CD14-positive monocyte (primary cell): ENCODE results near the gene MAPK8IP1. TPM values are rescaled to one million over a fixed set of nuclear protein-coding genes. Genes with fewer than 3 reads are reported as not detected.

Experiments used
- DNase-seq, 3 donors: peaks; one replicate each; pipeline ENCODE4 v3.0.0-alpha.2; 2011 to 2022
- H2AFZ ChIP-seq: 2 replicates; pipeline ENCODE4 v1.6.0; 2012; ENCODE audit warnings: mild to moderate bottlenecking, low read depth, low read length, inconsistent platforms; ENCODE audit not compliant: insufficient read depth, poor library complexity, severe bottlenecking
- H3K27ac ChIP-seq, 2 donors: 1 replicate in 1 of 2; 2 replicates in 1 of 2; pipeline ENCODE4 v1.5.1; 2012 to 2013; ENCODE audit warnings: low read length in 2 of 2, control low read depth in 1 of 2, inconsistent platforms in 1 of 2, low read depth in 1 of 2, mild to moderate bottlenecking in 1 of 2
- H3K27me3 ChIP-seq, 2 donors: one replicate each; pipeline versions ENCODE4 v1.6.0 to v1.6.1; 2011 to 2013; ENCODE audit warnings: low read length in 2 of 2; ENCODE audit not compliant: control insufficient read depth in 2 of 2, insufficient read depth in 2 of 2
- H3K36me3 ChIP-seq, 2 donors: replicated peaks in 1 of 2; 1 replicate in 1 of 2; 2 replicates in 1 of 2; pipeline versions ENCODE4 v1.5.1 to v1.6.1; 2012 to 2013; ENCODE audit warnings: low read length in 2 of 2, control low read depth in 1 of 2, inconsistent platforms in 1 of 2, mild to moderate bottlenecking in 1 of 2; ENCODE audit not compliant: insufficient read depth in 2 of 2, control insufficient read depth in 1 of 2
- H3K4me1 ChIP-seq, 2 donors: 1 replicate in 1 of 2; 2 replicates in 1 of 2; pipeline versions ENCODE4 v1.5.1 to v1.6.1; 2012 to 2013; ENCODE audit warnings: low read length in 2 of 2, control low read depth in 1 of 2, inconsistent platforms in 1 of 2, mild to moderate bottlenecking in 1 of 2, moderate library complexity in 1 of 2; ENCODE audit not compliant: insufficient read depth in 2 of 2, control insufficient read depth in 1 of 2
- H3K4me2 ChIP-seq: replicated peaks from 2 replicates; pipeline ENCODE3; 2012; ENCODE audit warnings: low read length, moderate library complexity, mild to moderate bottlenecking; ENCODE audit not compliant: poor library complexity, severe bottlenecking; ENCODE audit errors: extremely low read depth
- H3K4me3 ChIP-seq, 3 experiments: fragments of 200-600 bp in 1 of 3; sonication (generic) in 1 of 3; replicated peaks in 1 of 3; 1 replicate in 2 of 3; 2 replicates in 1 of 3; pipeline ENCODE4 v1.5.1; 2011 to 2013; ENCODE audit warnings: low read length in 3 of 3, mild to moderate bottlenecking in 3 of 3, control low read depth in 2 of 3, low read depth in 2 of 3, inconsistent platforms in 1 of 3, moderate library complexity in 1 of 3
- H3K79me2 ChIP-seq: 2 replicates; pipeline ENCODE4 v1.6.0; 2012; ENCODE audit warnings: mild to moderate bottlenecking, control low read depth, inconsistent platforms, low read length, moderate library complexity; ENCODE audit not compliant: insufficient read depth
- H3K9ac ChIP-seq: 2 replicates; pipeline ENCODE4 v1.6.0; 2017; ENCODE audit warnings: low read length, mild to moderate bottlenecking; ENCODE audit not compliant: insufficient read depth, poor library complexity, severe bottlenecking
- H3K9me3 ChIP-seq, 2 donors: replicated peaks in 1 of 2; 1 replicate in 1 of 2; 2 replicates in 1 of 2; pipeline versions ENCODE4 v1.5.1 to v1.6.1; 2012 to 2013; ENCODE audit warnings: low read length in 2 of 2, control low read depth in 1 of 2; ENCODE audit not compliant: control insufficient read depth in 1 of 2, insufficient read depth in 1 of 2
- H4K20me1 ChIP-seq: 2 replicates; pipeline ENCODE4 v1.6.0; 2012; ENCODE audit warnings: mild to moderate bottlenecking, low read length, control low read depth, moderate library complexity; ENCODE audit not compliant: insufficient read depth
- H3K27ac Mint-ChIP-seq, 7 donors: one replicate each; pipeline ENCODE4 v1.8.0; 2020; ENCODE audit warnings: mild to moderate bottlenecking in 7 of 7, mixed read lengths in 7 of 7, moderate library complexity in 6 of 7, inconsistent platforms in 2 of 7
- H3K27me3 Mint-ChIP-seq, 3 donors: one replicate each; pipeline ENCODE4 v1.8.0; 2021 to 2022; ENCODE audit warnings: low read depth in 3 of 3, mild to moderate bottlenecking in 3 of 3, mixed read lengths in 3 of 3, moderate library complexity in 3 of 3, inconsistent platforms in 1 of 3
- H3K36me3 Mint-ChIP-seq, 2 donors: one replicate each; pipeline ENCODE4 v1.8.0; 2020; ENCODE audit warnings: mixed read lengths in 2 of 2, inconsistent platforms in 1 of 2, mild to moderate bottlenecking in 1 of 2
- H3K4me1 Mint-ChIP-seq: one replicate; pipeline ENCODE4 v1.8.0; 2020; ENCODE audit warnings: mild to moderate bottlenecking, mixed read lengths
- H3K4me3 Mint-ChIP-seq, 2 donors: one replicate each; pipeline ENCODE4 v1.8.0; 2020; ENCODE audit warnings: mild to moderate bottlenecking in 2 of 2, mixed read lengths in 2 of 2, moderate library complexity in 1 of 2
- H3K9me3 Mint-ChIP-seq, 7 donors: one replicate each; pipeline ENCODE4 v1.8.0; 2020 to 2022; ENCODE audit warnings: mixed read lengths in 7 of 7, mild to moderate bottlenecking in 6 of 7, moderate library complexity in 6 of 7, inconsistent platforms in 2 of 7
- WGBS: methylation state at CpG from one replicate; pipeline ENCODE4 v1.1.5; 2013; ENCODE audit warnings: missing lambda C conversion rate; ENCODE audit not compliant: insufficient coverage; 5-methylcytosine and 5-hydroxymethylcytosine counted together
- intact Hi-C, 2 donors: fragments of 100-400 bp; cut with micrococcal nuclease; formaldehyde crosslinking; loops; one replicate each; pipeline versions ENCODE4 v1.15.0 to v1.15.1; 2023
- polyA plus RNA-seq, 3 donors: library from polyadenylated mRNA; depleted of rRNA in 1 of 3; unstranded in 2 of 3; stranded (reverse) in 1 of 3; fragments of 300-500 nt in 2 of 3; fragments of >200 nt in 1 of 3; fragmentation: Illumina TruSeq in 2 of 3; gene quantifications; 1 replicate in 2 of 3; 2 replicates in 1 of 3; pipeline ENCODE4 v1.2.3, GENCODE V29; 2012 to 2021
- TF ChIP-seq, protein P1 (sequence below): fragments of 200-600 bp; IDR thresholded peaks from one replicate; pipeline ENCODE4 v1.8.0; 2022; ENCODE audit warnings: antibody characterized with exemption, mild to moderate bottlenecking

The MAPK8IP1 gene
- polyA plus RNA-seq, 3 donors, result 0.93 TPM; not detected in 2

- peak; percentile 99 for DNase-seq
- Mint-ChIP-seq H3K4me3 (peak within 1 kb of the TSS; percentile 97 to 98), H3K27me3 (peaks cover 7 to 17% (median 14%) of the 10 kb centered on the region in 3 donors), H3K27ac (peak within 1 kb of the TSS; percentile 96 to 99 (median 98)), H3K4me1 (peaks cover 29% of the 10 kb centered on the region), H3K9me3 (peaks cover 0 to 6% (median 0%) of the 10 kb centered on the region in 7 donors), H3K36me3 (peaks cover 35 to 36% of the 10 kb centered on the region in 2 donors)
- Histone ChIP-seq H3K27ac (peak within 1 kb of the TSS; percentile 93 to 96), H3K79me2 (peaks cover 29% of the 10 kb centered on the region), H3K4me2 (peak within 1 kb of the TSS; percentile 92), H3K4me1 (peaks cover 16 to 28% of the 10 kb centered on the region in 2 donors), H3K36me3 (peaks cover 34 to 37% of the 10 kb centered on the region in 2 donors), H2AFZ (peak within 1 kb of the TSS; percentile 96), H3K9ac (peak within 1 kb of the TSS; percentile 90), H3K4me3 (peak within 1 kb of the TSS; percentile 71 to 91 (median 82)), H3K27me3 (peaks cover 6 to 15% of the 10 kb centered on the region in 2 donors), H4K20me1 (peaks cover 23% of the 10 kb centered on the region), H3K9me3 (no peaks in the 10 kb centered on the region)
- intact Hi-C loops, result loop anchor here (5.0 to 10.0 kb wide), 2 partner anchors 70 to 697 kb away; partner anchors contain the start of genes CRY2 (in 2 of the 2), ATG13 (in 1 of the 2) and HARBI1 (in 1 of the 2)
- TF ChIP-seq, protein P1, sequence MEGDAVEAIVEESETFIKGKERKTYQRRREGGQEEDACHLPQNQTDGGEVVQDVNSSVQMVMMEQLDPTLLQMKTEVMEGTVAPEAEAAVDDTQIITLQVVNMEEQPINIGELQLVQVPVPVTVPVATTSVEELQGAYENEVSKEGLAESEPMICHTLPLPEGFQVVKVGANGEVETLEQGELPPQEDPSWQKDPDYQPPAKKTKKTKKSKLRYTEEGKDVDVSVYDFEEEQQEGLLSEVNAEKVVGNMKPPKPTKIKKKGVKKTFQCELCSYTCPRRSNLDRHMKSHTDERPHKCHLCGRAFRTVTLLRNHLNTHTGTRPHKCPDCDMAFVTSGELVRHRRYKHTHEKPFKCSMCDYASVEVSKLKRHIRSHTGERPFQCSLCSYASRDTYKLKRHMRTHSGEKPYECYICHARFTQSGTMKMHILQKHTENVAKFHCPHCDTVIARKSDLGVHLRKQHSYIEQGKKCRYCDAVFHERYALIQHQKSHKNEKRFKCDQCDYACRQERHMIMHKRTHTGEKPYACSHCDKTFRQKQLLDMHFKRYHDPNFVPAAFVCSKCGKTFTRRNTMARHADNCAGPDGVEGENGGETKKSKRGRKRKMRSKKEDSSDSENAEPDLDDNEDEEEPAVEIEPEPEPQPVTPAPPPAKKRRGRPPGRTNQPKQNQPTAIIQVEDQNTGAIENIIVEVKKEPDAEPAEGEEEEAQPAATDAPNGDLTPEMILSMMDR, result no peak
- WGBS, result 0% methylated on average over 44 of the region's 45 CpGs
Measured at GRCh38 chr11:45917623-45918330, 32.3 kb downstream of the MAPK8IP1 start, which contains the start of gene PEX16. TSS of gene PEX16 (minus strand) at chr11:45917877. CDS start at chr11:45917811, 66 bp downstream.

DNA sequence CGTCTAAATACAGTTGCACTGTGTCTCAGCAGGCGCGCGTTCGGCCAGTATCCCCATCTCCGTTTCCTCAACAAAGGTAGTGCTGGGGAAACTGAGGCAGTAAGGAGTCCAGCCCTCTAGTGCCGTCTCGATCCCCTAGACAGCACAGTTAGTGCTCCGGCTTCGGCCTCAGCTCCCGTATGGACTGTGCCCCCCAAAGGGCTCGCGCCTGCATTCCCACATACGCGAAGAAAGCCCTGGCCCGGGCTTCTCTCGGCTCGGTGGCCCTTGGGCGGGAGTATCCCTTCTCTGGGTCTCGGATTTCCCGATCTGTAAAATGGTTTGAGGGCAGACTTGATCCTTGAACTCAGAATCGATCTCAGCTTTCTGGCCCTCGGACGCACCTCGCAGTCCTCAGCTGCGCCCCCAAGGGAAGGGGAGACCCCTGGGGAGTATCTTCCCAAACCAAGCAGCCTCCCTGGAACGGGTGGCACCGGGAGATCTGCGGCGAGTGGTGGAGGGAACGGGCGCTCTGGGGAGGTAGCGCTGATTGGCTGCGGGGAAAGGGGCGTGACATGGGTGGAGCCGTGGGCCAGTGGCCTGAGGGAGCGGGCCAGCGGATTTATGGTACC is 33.0 kb downstream of the MAPK8IP1 start:
- intact Hi-C loops, result loop anchor here (5.0 to 10.0 kb wide), 2 partner anchors 71 to 696 kb away; partner anchors contain the start of genes CRY2 (in 2 of the 2), ATG13 (in 1 of the 2) and HARBI1 (in 1 of the 2)
- Histone ChIP-seq H3K4me1 (peaks cover 20 to 35% of the 10 kb centered on the region in 2 donors), H3K9me3 (no peaks in the 10 kb centered on the region), H2AFZ (peak overlapping the region; percentile 96), H3K79me2 (peaks cover 29% of the 10 kb centered on the region), H3K36me3 (peaks cover 28 to 30% of the 10 kb centered on the region in 2 donors), H3K4me2 (peak overlapping the region; percentile 92), H3K27ac (peak overlapping the region; percentile 93 to 96), H4K20me1 (peaks cover 21% of the 10 kb centered on the region), H3K4me3 (peak overlapping the region; percentile 71 to 91 (median 82)), H3K27me3 (peaks cover 6 to 20% of the 10 kb centered on the region in 2 donors), H3K9ac (peak overlapping the region; percentile 90)
- Mint-ChIP-seq H3K9me3 (peaks cover 0 to 9% (median 3%) of the 10 kb centered on the region in 7 donors), H3K27me3 (peaks cover 11 to 23% (median 17%) of the 10 kb centered on the region in 3 donors), H3K4me1 (peaks cover 33% of the 10 kb centered on the region), H3K27ac (peak overlapping the region; percentile 96 to 99 (median 98)), H3K36me3 (peaks cover 33 to 35% of the 10 kb centered on the region in 2 donors), H3K4me3 (peak overlapping the region; percentile 97 to 98)
- WGBS, result 0% methylated on average over 31 of the region's 38 CpGs
- TF ChIP-seq, protein P1, result no peak
- peak; percentile 60 to 73 (median 73) for DNase-seq
